NCI-H2081 (cell line): ENCODE measurements around the gene ZNF691.
"Not testable (repeated sequence)": the region's sequence is repeated elsewhere in the genome, so short reads cannot be mapped to it uniquely, and the experiment has no call there.

Source experiments
- DNase-seq, 2 experiments: peaks; one replicate each; lab custom pipeline; 2025; lab: John Stamatoyannopoulos, UW

Gene ZNF691

GRCh38 chr1:42832641-42833240 is 13.7 kb upstream of the ZNF691 start:
- no peak for DNase-seq

- DNase-seq = no peak
Measured at GRCh38 chr1:42833981-42834380, 12.4 kb upstream of the ZNF691 start.

GRCh38 chr1:42834803-42835202 is 11.6 kb upstream of the ZNF691 start:
- no peak for DNase-seq

GRCh38 chr1:42835422-42835821 is 11.0 kb upstream of the ZNF691 start:
- no peak for DNase-seq

- DNase-seq = no peak
Measured at GRCh38 chr1:42837709-42838108, 8.7 kb upstream of the ZNF691 start.

GRCh38 chr1:42838482-42839190 is 7.8 kb upstream of the ZNF691 start:
- no peak for DNase-seq

GRCh38 chr1:42841010-42841409 is 5.4 kb upstream of the ZNF691 start:
- DNase-seq = no peak

GRCh38 chr1:42841440-42842147 is 4.8 kb upstream of the ZNF691 start:
- no peak for DNase-seq

GRCh38 chr1:42844592-42845140 is 1.7 kb upstream of the ZNF691 start:
- no peak for DNase-seq

GRCh38 chr1:42845193-42845592 is 1.2 kb upstream of the ZNF691 start:
- no peak for DNase-seq

GRCh38 chr1:42845866-42846256 is 552 bp upstream of the ZNF691 start:
- DNase-seq = peak in 1 of 2 experiments; percentile 33

GRCh38 chr1:42847111-42847595 is 740 bp downstream of the ZNF691 start:
- DNase-seq = no peak

GRCh38 chr1:42847721-42848460 is 1.5 kb downstream of the ZNF691 start:
- no peak for DNase-seq

GRCh38 chr1:42848823-42849537 is 2.6 kb downstream of the ZNF691 start:
- no peak for DNase-seq

GRCh38 chr1:42849944-42850343 is 3.5 kb downstream of the ZNF691 start:
- no peak for DNase-seq

GRCh38 chr1:42851420-42851819 is 5.0 kb downstream of the ZNF691 start:
- DNase-seq = no peak

GRCh38 chr1:42851960-42852607 is 5.7 kb downstream of the ZNF691 start:
- DNase-seq = no peak

GRCh38 chr1:42852608-42852980 is 6.2 kb downstream of the ZNF691 start:
- no peak for DNase-seq

GRCh38 chr1:42853116-42853884 is 6.9 kb downstream of the ZNF691 start:
- DNase-seq = no peak

GRCh38 chr1:42856554-42856953 is 10.1 kb downstream of the ZNF691 start:
- DNase-seq = not testable (repeated sequence)
